Lower leg skin (tissue), 3 donors: ENCODE results near the gene RNF157.

Source experiments
- CTCF ChIP-seq, 3 donors: fragments of 450-650 bp; IDR thresholded peaks; one replicate each; pipeline ENCODE4 v1.5.1; 2016; ENCODE audit warnings: antibody characterized with exemption in 3 of 3, mild to moderate bottlenecking in 3 of 3, moderate library complexity in 2 of 3
- POLR2A ChIP-seq, 2 donors: fragments of 450-650 bp; IDR thresholded peaks; one replicate each; pipeline ENCODE4 v1.6.1; 2016 to 2017; ENCODE audit warnings: antibody characterized with exemption in 2 of 2, mild to moderate bottlenecking in 1 of 2, moderate library complexity in 1 of 2

DNA sequence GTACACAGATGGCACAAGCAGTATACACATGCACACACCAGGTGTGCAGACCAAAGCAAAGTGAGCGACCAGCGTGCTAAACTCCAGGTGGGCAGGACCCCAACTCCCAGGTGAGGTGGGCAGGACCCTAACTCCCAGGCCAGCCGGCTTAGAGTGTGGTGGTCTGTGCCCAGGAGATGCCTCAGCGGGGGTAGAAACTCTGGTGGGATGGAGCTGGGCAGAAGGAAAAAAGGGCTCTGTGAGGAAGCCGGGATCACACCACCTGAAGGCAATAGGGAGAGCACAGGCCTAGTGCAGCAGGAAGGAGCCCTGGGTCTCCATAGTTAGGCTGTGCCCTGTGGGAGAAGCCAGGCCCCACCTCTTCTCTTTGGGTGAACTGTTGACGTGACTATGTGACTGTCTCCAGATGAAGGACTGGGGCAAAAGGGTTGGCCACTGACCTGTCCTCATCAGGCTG lies 97.7 kb downstream of the RNF157 start:
- no peak for TF ChIP-seq CTCF (IDR thresholded peaks at IDR 0.05)
- no peak for TF ChIP-seq POLR2A (IDR thresholded peaks at IDR 0.05)
